Left renal cortex interstitium (tissue), 4 donors: ENCODE measurements around the gene ZGLP1. TPM values are rescaled to one million over a fixed set of nuclear protein-coding genes. Genes with fewer than 3 reads are reported as not detected.
A peak's percentile ranks its signal among the peaks of the same experiment; 100 is the strongest.

ENCODE experiments used
- DNase-seq, 4 donors: peaks; one replicate each; pipeline ENCODE4 v3.0.0-alpha.2; 2013; ENCODE audit warnings: low read depth in 4 of 4, low spot score in 2 of 4, missing footprints in 1 of 4
- polyA plus RNA-seq, 4 donors: library from polyadenylated mRNA; unstranded; fragments of 120-200 nt; gene quantifications; one replicate each; pipeline ENCODE4 v1.2.1, GENCODE V29; 2013; ENCODE audit not compliant: insufficient read length in 4 of 4

Gene ZGLP1
- polyA plus RNA-seq, 4 donors: 2.8 to 11.8 (median 6.9) TPM

DNA sequence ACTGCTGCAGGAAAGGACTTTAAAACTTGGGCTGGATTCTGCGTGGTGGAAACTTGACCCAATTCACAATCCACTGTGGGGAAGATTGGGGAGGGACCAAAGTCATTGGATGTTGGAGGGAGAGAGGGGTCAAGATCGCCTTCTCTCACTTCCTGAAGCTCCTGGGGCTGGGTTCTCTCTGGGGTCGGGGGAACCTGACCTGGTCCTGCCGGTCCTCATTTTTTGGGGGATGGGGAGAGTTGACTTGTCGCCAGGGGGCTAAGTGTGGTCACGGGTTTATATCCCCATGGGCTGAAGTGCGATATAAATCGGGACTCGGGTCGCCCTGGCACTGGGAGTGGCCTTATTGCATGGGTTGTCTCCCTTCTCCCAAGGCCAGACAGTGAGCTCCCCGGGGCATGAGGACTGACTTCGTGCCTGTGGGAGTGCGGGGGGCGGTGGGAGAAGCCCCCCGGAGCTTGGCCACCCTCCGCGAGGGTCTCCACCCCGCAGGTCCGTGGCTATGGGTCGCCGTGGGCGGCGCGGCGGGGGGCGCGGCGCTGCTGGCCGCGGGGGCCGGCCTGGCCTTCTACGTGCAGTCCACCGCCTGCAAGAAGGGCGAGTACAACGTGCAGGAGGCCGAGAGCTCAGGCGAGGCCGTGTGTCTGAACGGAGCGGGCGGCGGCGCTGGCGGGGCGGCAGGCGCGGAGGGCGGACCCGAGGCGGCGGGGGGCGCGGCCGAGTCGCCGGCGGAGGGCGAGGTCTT, 13.6 kb downstream of the ZGLP1 start:
- DNase-seq: no peak

DNA sequence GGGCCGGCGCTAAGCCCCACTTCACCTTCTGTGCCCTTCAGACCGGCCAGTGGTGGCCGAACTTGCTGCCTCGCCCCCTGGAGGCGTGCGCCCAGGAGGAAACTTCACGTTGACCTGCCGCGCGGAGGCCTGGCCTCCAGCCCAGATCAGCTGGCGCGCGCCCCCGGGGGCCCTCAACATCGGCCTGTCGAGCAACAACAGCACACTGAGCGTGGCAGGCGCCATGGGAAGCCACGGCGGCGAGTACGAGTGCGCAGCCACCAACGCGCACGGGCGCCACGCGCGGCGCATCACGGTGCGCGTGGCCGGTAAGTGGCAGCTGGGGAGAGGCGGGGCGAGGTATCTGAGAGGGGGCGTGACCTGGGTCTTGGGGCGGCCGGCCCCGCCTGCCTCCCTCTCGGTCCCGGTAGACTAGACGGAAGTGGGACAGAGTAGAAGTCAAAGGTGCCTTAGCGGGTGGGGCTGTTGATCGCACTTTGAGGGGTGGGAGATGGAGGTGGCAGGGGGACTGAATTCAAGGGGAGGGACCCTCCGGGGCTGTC, 14.2 kb downstream of the ZGLP1 start:
- DNase-seq: no peak

DNA sequence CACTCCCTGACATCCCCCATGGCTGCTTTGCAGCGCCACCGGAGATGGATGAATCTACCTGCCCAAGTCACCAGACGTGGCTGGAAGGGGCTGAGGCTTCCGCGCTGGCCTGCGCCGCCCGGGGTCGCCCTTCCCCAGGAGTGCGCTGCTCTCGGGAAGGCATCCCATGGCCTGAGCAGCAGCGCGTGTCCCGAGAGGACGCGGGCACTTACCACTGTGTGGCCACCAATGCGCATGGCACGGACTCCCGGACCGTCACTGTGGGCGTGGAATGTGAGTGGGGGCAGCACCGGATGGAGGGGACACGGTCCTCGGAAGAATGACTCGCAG, 15.3 kb downstream of the ZGLP1 start:
- DNase-seq: no peak

DNA sequence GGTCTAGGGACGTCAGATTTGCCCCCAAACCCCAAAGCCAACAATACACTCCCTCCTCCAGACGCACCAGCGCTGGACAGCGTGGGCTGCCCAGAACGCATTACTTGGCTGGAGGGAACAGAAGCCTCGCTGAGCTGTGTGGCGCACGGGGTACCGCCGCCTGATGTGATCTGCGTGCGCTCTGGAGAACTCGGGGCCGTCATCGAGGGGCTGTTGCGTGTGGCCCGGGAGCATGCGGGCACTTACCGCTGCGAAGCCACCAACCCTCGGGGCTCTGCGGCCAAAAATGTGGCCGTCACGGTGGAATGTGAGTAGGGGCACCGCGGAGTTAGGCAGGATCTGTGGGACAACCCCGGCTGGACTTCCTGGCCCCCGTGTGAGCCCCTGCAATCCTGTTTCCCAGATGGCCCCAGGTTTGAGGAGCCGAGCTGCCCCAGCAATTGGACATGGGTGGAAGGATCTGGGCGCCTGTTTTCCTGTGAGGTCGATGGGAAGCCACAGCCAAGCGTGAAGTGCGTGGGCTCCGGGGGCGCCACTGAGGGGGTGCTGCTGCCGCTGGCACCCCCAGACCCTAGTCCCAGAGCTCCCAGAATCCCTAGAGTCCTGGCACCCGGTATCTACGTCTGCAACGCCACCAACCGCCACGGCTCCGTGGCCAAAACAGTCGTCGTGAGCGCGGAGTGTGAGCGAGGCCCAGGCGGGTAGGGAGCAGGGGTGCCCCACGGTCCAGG, 15.8 kb downstream of the ZGLP1 start:
- DNase-seq: no peak

DNA sequence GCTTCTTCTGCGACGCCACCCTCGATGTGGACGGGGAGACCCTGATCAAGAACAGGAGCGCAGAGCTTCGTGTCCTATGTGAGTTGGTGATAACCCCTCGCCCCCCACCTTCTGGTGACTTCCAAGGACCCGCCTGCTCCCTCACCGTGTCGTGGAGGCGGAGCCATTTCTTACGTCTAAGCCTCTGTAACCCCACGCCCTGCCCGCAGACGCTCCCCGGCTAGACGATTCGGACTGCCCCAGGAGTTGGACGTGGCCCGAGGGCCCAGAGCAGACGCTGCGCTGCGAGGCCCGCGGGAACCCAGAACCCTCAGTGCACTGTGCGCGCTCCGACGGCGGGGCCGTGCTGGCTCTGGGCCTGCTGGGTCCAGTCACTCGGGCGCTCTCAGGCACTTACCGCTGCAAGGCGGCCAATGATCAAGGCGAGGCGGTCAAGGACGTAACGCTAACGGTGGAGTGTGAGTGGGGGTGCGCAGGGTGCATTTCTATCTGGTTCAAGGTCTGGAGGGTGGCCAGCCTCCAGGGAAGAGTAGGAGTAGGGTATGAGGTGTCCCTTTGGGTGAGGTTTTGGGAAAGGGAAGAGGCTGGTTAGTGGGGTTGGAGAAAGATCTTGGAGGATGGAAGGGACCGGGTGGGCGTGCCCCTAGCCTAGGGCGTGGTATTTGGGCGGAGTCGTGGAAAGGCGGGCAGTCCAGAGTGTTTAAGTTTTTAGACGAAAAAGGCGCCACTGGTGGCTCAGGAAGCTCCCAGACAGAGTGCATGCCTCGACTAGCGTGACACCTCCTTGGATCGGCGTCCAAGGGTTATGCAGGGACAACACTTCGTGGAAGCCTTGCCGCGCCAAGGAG, 16.6 kb downstream of the ZGLP1 start:
- DNase-seq: no peak

DNA sequence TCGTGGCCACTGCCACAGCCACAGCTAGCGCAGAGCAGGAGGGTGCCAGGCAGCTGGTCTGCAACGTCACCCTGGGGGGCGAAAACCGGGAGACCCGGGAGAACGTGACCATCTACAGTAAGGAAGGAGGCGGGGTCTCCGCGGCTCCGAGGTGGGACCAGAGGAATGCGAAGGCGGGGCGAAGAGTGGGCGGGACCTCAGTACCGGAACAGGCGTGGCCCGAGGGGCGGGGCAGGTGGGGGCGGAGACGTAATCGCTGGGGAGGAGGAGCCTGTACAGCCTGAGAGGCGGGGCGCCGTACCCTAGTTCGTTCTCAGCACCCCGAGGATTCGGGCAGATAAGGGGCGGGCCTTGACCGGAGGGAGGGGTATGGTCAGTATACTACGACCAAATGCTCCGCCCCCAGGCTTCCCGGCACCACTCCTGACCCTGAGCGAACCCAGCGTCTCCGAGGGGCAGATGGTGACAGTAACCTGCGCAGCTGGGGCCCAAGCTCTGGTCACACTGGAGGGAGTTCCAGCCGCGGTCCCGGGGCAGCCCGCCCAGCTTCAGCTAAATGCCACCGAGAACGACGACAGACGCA, 17.3 kb downstream of the ZGLP1 start:
- DNase-seq: no peak

DNA sequence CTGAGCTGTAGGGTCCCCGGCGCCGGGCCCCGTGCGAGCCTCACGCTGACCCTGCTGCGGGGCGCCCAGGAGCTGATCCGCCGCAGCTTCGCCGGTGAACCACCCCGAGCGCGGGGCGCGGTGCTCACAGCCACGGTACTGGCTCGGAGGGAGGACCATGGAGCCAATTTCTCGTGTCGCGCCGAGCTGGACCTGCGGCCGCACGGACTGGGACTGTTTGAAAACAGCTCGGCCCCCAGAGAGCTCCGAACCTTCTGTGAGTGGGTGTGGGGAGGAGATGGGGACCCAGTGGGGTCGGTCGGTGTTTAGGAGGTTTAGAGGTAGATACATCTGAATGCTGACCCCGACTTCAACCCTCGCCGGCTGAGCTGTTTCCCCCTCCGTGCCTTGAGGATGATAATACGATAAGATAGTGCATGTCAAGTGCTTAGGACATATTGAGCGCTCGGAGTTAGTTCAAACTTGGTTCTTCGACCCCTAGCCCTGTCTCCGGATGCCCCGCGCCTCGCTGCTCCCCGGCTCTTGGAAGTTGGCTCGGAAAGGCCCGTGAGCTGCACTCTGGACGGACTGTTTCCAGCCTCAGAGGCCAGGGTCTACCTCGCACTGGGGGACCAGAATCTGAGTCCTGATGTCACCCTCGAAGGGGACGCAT, 17.9 kb downstream of the ZGLP1 start:
- no peak for DNase-seq

DNA sequence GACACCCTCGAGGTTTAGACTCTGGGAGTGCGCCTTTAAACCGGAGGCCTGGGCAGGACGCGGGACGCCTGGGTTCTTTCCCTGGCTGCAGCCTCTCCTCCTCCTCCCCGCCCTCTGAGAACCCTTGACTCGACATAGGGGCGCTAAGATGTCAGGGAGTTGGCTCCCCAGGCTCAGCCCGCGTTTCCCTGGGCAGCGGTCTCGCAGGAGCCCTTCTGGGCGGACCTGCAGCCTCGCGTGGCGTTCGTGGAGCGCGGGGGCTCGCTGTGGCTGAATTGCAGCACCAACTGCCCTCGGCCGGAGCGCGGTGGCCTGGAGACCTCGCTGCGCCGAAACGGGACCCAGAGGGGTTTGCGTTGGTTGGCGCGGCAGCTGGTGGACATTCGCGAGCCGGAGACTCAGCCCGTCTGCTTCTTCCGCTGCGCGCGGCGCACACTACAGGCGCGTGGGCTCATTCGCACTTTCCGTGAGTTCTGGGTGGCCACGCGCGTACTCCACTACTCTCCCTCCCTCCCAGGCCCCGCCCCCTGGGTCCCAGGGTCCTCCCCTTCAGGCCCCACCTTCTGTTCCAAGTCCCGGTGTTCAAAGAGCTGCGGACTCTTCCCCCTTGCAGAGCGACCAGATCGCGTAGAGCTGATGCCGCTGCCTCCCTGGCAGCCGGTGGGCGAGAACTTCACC, 18.6 kb downstream of the ZGLP1 start:
- DNase-seq: no peak

DNA sequence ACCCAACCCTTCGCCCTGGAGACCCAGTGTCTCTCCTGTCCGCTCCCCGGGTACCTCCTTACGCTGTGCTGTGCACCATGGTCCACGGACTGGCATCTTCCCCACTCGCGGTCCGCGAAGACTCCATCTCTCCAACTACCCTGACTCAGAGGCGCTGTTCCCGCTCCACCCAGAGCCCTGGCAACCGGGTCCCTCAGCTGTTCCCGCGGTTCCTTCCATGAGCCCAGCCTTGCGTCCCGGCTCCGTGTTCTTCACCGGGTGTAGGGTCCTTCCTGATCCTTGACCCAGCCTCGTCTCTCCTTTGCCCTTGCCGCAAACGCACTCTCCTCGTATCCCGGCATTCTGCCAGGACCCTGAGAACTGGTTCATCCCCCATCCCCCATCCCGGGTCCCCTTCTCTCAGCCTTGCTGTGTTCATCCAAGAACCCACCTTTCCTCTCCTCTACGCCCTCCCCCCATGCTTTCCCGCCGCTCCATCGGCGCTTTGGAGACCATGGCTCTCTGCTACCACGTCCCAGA, 19.2 kb downstream of the ZGLP1 start:
- no peak for DNase-seq

DNA sequence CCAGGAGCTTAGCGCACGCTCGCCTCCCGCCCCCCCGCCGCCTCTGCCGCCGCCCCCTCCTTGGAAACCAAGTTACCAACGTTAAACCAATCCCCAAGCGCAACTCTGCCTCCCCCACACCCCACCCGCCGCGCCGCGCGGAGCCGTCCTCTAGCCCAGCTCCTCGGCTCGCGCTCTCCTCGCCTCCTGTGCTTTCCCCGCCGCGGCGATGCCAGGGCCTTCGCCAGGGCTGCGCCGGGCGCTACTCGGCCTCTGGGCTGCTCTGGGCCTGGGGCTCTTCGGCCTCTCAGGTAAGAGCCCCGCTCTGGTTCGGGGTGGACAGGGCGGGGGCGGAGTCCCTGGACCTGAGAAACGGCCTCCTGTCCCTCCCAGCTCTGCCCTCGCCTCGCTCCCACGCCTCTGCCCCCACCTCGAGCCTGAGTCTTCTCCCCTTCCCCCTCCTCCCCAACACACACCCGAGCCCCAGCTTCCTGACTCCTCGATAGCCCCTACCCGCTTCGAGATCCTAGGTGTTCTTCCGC, 19.7 kb downstream of the ZGLP1 start, which contains the start of gene ICAM5:
Gene ICAM5, plus strand, starts transcription at position 117 of the 521 bp plus-strand sequence. Its CDS starts 92 bp downstream, at position 209.
- DNase-seq: no peak

DNA sequence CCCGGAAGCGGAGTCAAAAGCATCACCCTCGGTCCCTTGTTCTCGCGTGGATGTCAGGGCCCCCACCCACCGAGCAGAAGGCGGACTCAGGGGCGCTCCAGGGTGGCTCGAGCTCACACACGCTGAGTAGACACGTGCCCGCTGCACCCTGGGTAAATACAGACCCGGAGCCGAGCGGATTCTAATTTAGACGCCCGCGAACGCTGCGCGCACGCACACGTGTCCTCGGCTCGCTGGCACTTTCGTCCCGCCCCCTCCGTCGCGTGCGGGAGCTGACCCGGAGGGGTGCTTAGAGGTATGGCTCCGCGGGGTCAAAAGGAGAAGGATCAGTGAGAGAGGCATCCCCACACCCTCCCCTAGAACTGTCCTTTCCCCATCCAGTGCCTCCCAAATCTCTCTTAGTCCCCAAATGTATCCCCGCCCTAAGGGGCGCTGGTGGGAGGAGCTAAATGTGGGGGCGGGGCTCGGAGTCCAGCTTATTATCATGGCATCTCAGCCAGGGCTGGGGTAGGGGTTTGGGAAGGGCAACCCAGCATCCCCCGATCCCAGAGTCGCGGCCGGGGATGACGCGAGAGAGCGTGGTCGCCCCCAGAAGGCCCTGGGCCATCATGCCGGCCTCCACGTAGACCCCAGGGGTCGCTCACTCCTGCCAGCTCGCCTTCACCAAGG, 20.3 kb downstream of the ZGLP1 start:
- no peak for DNase-seq

DNA sequence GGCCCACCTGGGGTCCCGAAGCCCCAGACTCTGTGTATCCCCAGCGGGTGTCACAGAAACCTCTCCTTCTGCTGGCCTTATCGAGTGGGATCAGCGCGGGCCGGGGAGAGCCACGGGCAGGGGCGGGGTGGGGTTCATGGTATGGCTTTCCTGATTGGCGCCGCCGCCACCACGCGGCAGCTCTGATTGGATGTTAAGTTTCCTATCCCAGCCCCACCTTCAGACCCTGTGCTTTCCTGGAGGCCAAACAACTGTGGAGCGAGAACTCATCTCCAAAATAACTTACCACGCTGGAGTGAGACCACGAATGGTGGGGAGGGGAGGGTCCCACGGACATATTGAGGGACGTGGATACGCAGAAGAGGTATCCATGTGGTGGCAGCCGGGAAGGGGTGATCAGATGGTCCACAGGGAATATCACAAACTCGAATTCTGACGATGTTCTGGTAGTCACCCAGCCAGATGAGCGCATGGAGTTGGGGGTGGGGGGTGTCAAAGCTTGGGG, 20.9 kb downstream of the ZGLP1 start:
- no peak for DNase-seq

DNA sequence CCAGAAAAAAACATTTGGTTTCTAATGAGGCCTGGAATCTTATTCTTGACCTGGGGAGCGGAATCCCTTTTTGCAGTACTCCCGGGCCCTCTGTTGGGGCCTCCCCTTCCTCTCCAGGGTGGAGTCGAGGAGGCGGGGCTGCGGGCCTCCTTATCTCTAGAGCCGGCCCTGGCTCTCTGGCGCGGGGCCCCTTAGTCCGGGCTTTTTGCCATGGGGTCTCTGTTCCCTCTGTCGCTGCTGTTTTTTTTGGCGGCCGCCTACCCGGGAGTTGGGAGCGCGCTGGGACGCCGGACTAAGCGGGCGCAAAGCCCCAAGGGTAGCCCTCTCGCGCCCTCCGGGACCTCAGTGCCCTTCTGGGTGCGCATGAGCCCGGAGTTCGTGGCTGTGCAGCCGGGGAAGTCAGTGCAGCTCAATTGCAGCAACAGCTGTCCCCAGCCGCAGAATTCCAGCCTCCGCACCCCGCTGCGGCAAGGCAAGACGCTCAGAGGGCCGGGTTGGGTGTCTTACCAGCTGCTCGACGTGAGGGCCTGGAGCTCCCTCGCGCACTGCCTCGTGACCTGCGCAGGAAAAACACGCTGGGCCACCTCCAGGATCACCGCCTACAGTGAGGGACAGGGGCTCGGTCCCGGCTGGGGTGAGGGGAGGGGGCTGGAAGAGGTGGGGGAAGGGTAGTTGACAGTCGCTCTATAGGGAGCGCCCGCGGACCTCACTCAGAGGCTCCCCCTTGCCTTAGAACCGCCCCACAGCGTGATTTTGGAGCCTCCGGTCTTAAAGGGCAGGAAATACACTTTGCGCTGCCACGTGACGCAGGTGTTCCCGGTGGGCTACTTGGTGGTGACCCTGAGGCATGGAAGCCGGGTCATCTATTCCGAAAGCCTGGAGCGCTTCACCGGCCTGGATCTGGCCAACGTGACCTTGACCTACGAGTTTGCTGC, 22.5 kb downstream of the ZGLP1 start, which contains the start of gene ICAM4:
Gene ICAM4, plus strand, starts transcription at position 153 of the 935 bp plus-strand sequence. Its CDS starts 58 bp downstream, at position 211.
- DNase-seq: peak; percentile 53 to 76 (median 64)

DNA sequence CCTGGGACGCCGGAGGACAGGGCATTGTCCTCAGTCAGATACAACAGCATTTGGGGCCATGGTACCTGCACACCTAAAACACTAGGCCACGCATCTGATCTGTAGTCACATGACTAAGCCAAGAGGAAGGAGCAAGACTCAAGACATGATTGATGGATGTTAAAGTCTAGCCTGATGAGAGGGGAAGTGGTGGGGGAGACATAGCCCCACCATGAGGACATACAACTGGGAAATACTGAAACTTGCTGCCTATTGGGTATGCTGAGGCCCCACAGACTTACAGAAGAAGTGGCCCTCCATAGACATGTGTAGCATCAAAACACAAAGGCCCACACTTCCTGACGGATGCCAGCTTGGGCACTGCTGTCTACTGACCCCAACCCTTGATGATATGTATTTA, 24.2 kb downstream of the ZGLP1 start:
- no peak for DNase-seq

DNA sequence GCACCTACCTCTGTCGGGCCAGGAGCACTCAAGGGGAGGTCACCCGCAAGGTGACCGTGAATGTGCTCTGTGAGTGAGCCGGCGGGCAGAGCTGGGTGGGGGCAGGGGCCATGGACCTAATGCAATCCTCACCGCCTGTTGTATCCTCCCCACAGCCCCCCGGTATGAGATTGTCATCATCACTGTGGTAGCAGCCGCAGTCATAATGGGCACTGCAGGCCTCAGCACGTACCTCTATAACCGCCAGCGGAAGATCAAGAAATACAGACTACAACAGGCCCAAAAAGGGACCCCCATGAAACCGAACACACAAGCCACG, 24.7 kb downstream of the ZGLP1 start:
- no peak for DNase-seq

DNA sequence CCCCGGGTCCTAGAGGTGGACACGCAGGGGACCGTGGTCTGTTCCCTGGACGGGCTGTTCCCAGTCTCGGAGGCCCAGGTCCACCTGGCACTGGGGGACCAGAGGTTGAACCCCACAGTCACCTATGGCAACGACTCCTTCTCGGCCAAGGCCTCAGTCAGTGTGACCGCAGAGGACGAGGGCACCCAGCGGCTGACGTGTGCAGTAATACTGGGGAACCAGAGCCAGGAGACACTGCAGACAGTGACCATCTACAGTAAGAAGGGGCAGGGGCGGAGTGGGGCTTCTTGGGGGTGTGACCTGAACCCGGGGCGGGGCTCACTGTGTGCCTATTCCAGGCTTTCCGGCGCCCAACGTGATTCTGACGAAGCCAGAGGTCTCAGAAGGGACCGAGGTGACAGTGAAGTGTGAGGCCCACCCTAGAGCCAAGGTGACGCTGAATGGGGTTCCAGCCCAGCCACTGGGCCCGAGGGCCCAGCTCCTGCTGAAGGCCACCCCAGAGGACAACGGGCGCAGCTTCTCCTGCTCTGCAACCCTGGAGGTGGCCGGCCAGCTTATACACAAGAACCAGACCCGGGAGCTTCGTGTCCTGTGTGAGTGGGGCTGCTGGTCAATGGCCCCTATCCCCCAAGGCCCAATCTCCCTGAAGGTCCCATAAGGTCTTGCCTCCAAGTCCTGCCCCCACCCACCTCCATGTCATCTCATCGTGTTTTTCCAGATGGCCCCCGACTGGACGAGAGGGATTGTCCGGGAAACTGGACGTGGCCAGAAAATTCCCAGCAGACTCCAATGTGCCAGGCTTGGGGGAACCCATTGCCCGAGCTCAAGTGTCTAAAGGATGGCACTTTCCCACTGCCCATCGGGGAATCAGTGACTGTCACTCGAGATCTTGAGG, 25.3 kb downstream of the ZGLP1 start:
- no peak for DNase-seq
